ENCODE measurements around the gene SMU1. TPM values are rescaled to one million over a fixed set of nuclear protein-coding genes. Genes with fewer than 3 reads are reported as not detected.

The SMU1 gene
- total RNA-seq, 1 experiment from 2014 or later: 23.2 TPM

- TF ChIP-seq ZNF232 (CRISPR knock-in tag; IDR thresholded peaks at IDR 0.05) (no peak), ELF4 (CRISPR knock-in tag; IDR thresholded peaks at IDR 0.05; ENCODE audit: low read depth) (no peak), ETV6 (CRISPR knock-in tag; IDR thresholded peaks at IDR 0.05) (no peak), GTF2I (CRISPR knock-in tag; conservative IDR thresholded peaks at IDR 0.05) (no peak), FOXP1 (CRISPR knock-in tag; IDR thresholded peaks at IDR 0.05; ENCODE audit: borderline replicate concordance) (no peak), IRF2 (CRISPR knock-in tag; IDR thresholded peaks at IDR 0.05; ENCODE audit: borderline replicate concordance, low read depth) (no peak), ARID4B (CRISPR knock-in tag; IDR thresholded peaks at IDR 0.05; ENCODE audit: borderline replicate concordance) (no peak)
Measured at GRCh38 chr9:33032292-33032691, 44.2 kb downstream of the SMU1 start (continued).

GRCh38 chr9:33030285-33030684 lies 46.2 kb downstream of the SMU1 start:
- POLR2A ChIA-PET: no interaction called here
- H3K9me3 Mint-ChIP-seq: no peaks in the 10 kb centered on the region

DNA sequence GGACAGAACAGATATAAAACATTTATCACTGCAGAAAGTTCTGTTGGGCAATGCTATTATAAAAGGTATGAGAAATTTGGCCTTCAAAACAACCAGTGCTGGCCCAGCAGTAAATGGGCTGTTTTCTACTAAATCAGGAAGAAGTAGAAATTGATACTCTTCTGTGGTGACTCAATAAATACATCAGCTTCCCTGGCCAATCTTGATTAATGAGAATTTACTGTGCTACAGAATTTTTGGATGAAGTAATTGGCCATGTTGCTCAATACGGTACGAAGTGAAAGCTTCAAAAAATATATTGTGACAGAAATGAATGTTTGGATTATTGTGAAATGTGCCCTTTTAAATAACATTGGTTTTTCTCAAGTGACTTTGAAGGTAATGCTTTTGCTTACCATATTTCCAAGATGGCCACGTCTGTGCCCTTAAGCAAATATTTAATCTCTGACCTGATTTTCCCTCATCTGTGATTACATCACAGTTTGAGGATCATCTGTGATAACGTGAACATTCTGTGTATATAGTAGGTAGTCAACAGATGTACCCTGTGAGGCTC lies 47.2 kb downstream of the SMU1 start:
- Mint-ChIP-seq H3K9me3 (no peaks in the 10 kb centered on the region), H3K27ac (no peak overlapping the region), H3K27me3 (ENCODE audit: low read depth) (no peaks in the 10 kb centered on the region), H3K4me1 (peaks cover 12% of the 10 kb centered on the region), H3K4me3 (no peak overlapping the region), H3K36me3 (peaks cover 74% of the 10 kb centered on the region)
- CTCF ChIA-PET: no interaction called here
- POLR2A ChIA-PET: no interaction called here
- DNase-seq (ENCODE audit: low spot score) (no peak), ATAC-seq (no peak)
- TF ChIP-seq E2F1 (CRISPR knock-in tag; IDR thresholded peaks at IDR 0.05) (no peak), GABPB1 (CRISPR knock-in tag; IDR thresholded peaks at IDR 0.05) (peak; percentile 51; the same call in 1 of the 2 replicates)

More at GRCh38 chr9:33030285-33030684, 46.2 kb downstream of the SMU1 start:
- H3K4me1 Mint-ChIP-seq: peaks cover 11% of the 10 kb centered on the region
- peaks cover 82% of the 10 kb centered on the region for H3K36me3 Mint-ChIP-seq
- ATAC-seq (no peak), DNase-seq (ENCODE audit: low spot score) (no peak)
- no peak for TF ChIP-seq ZNF317 (CRISPR knock-in tag; IDR thresholded peaks at IDR 0.05; ENCODE audit: borderline replicate concordance, low read depth)
- no peak for TF ChIP-seq IRF1 (CRISPR knock-in tag; IDR thresholded peaks at IDR 0.05)
- TF ChIP-seq FOXK1 (CRISPR knock-in tag; IDR thresholded peaks at IDR 0.05): no peak
- H3K4me3 Mint-ChIP-seq: no peak overlapping the region
- no peaks in the 10 kb centered on the region for H3K27me3 Mint-ChIP-seq (ENCODE audit: low read depth)
- CTCF ChIA-PET: no interaction called here
- no peak overlapping the region for H3K27ac Mint-ChIP-seq

GRCh38 chr9:33025572-33026342 lies 50.7 kb downstream of the SMU1 start:
- ChIA-PET CTCF (interaction anchor here (0.5 to 0.9 kb wide), 2 partner anchors 11 to 1430 kb away, joined by 3 read pairs; no protein-coding TSS in a partner anchor), POLR2A (interaction anchor here (1.0 to 2.3 kb wide), 11 partner anchors 9 to 420 kb away, joined by 3 to 11 read pairs (median 4); partner anchors contain the start of genes NFX1 and SMU1)
- peaks cover 52% of the 10 kb centered on the region for H3K36me3 Mint-ChIP-seq
- peak overlapping the region; percentile 93 for H3K4me3 Mint-ChIP-seq
- TF ChIP-seq, protein P1, sequence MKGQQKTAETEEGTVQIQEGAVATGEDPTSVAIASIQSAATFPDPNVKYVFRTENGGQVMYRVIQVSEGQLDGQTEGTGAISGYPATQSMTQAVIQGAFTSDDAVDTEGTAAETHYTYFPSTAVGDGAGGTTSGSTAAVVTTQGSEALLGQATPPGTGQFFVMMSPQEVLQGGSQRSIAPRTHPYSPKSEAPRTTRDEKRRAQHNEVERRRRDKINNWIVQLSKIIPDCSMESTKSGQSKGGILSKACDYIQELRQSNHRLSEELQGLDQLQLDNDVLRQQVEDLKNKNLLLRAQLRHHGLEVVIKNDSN (CRISPR knock-in tag; IDR thresholded peaks at IDR 0.05): peak; percentile 22; the same call in 1 of the 2 replicates
- TF ChIP-seq ELF4 (CRISPR knock-in tag; IDR thresholded peaks at IDR 0.05; ENCODE audit: low read depth): no peak
- H3K4me1 Mint-ChIP-seq: peaks cover 25% of the 10 kb centered on the region
- peak; percentile 70 for ATAC-seq
- peak overlapping the region; percentile 84 for H3K27ac Mint-ChIP-seq
- no peaks in the 10 kb centered on the region for H3K9me3 Mint-ChIP-seq
- peak; percentile 82 for DNase-seq (ENCODE audit: low spot score)
- H3K27me3 Mint-ChIP-seq (ENCODE audit: low read depth): no peaks in the 10 kb centered on the region

Data from WTC11 (cell line).